ENCODE data around the gene RHBG. TPM values are rescaled to one million over a fixed set of nuclear protein-coding genes. Genes with fewer than 3 reads are reported as not detected.

RHBG gene
- total RNA-seq, 1 donor from 2014 or later = not detected

- Mint-ChIP-seq H3K36me3 (ENCODE audit: low read depth) (no peaks in the 10 kb centered on the region), H3K4me1 (peaks cover 6% of the 10 kb centered on the region), H3K27ac (no peak overlapping the region), H3K4me3 (no peak overlapping the region), H3K9me3 (no peaks in the 10 kb centered on the region), H3K27me3 (peaks cover 17% of the 10 kb centered on the region)
- intact Hi-C loops (cut with micrococcal nuclease) = loop anchor here (1.0 kb wide), 1 partner anchor 295 kb away; no protein-coding TSS in a partner anchor
- ATAC-seq (ENCODE audit: low read depth) (peak; percentile 97), DNase-seq (peak; percentile 46)
- no peak for TF ChIP-seq CTCF (IDR thresholded peaks at IDR 0.05)
- ChIA-PET CTCF (interaction anchor here (0.6 to 7.6 kb wide), 6 partner anchors 24 to 324 kb away, joined by 3 to 223 read pairs (median 3); no protein-coding TSS in a partner anchor), POLR2A (interaction anchor here (1.1 kb wide), 1 partner anchor 118 kb away, joined by 5 read pairs; no protein-coding TSS in a partner anchor)
These were observed 14.0 kb downstream of the RHBG start for GRCh38 chr1:156383023-156383422.

- Mint-ChIP-seq H3K4me1 (peaks cover 5% of the 10 kb centered on the region), H3K27ac (no peak overlapping the region), H3K4me3 (no peak overlapping the region), H3K9me3 (no peaks in the 10 kb centered on the region), H3K36me3 (ENCODE audit: low read depth) (no peaks in the 10 kb centered on the region), H3K27me3 (peaks cover 22% of the 10 kb centered on the region)
- no peak for TF ChIP-seq CTCF (IDR thresholded peaks at IDR 0.05)
- intact Hi-C loops (cut with micrococcal nuclease) = no loop called here
- ChIA-PET CTCF (interaction anchor here (0.9 to 7.6 kb wide), 4 partner anchors 9 to 323 kb away, joined by 3 to 223 read pairs (median 16); no protein-coding TSS in a partner anchor), POLR2A (interaction anchor here (1.1 kb wide), 1 partner anchor 117 kb away, joined by 5 read pairs; no protein-coding TSS in a partner anchor)
- DNase-seq = no peak
- no peak for ATAC-seq (ENCODE audit: low read depth)
These were observed 15.0 kb downstream of the RHBG start for GRCh38 chr1:156384007-156384406.

GRCh38 chr1:156384658-156385057, 15.6 kb downstream of the RHBG start:
- intact Hi-C loops (cut with micrococcal nuclease) = loop anchor here (1.0 to 5.0 kb wide), 3 partner anchors 62 to 238 kb away; no protein-coding TSS in a partner anchor
- H3K36me3 Mint-ChIP-seq (ENCODE audit: low read depth) = no peaks in the 10 kb centered on the region
- no peaks in the 10 kb centered on the region for H3K9me3 Mint-ChIP-seq
- H3K4me1 Mint-ChIP-seq = peaks cover 5% of the 10 kb centered on the region
- peaks cover 28% of the 10 kb centered on the region for H3K27me3 Mint-ChIP-seq
- no peak for ATAC-seq (ENCODE audit: low read depth)
- POLR2A ChIA-PET = no interaction called here
- DNase-seq = no peak
- H3K4me3 Mint-ChIP-seq = no peak overlapping the region
- CTCF ChIA-PET = interaction anchor here (0.9 to 7.6 kb wide), 10 partner anchors 9 to 227 kb away, joined by 3 to 223 read pairs (median 20); no protein-coding TSS in a partner anchor
- no peak overlapping the region for H3K27ac Mint-ChIP-seq
- no peak for TF ChIP-seq CTCF (IDR thresholded peaks at IDR 0.05)

- H3K4me3 Mint-ChIP-seq = no peak overlapping the region
- ChIA-PET POLR2A (interaction anchor here (0.9 to 1.6 kb wide), 6 partner anchors 34 to 223 kb away, joined by 3 to 10 read pairs (median 7); no protein-coding TSS in a partner anchor), CTCF (interaction anchor here (0.6 to 7.6 kb wide), 51 partner anchors 8 to 474 kb away, joined by 3 to 223 read pairs (median 6); partner anchors contain the start of genes GPATCH4, HAPLN2, INSRR and NAXE)
- peaks cover 37% of the 10 kb centered on the region for H3K27me3 Mint-ChIP-seq
- H3K36me3 Mint-ChIP-seq (ENCODE audit: low read depth) = no peaks in the 10 kb centered on the region
- no peak overlapping the region for H3K27ac Mint-ChIP-seq
- H3K4me1 Mint-ChIP-seq = peaks cover 5% of the 10 kb centered on the region
- ATAC-seq (ENCODE audit: low read depth) (peak; percentile 71), DNase-seq (peak; percentile 59)
- intact Hi-C loops (cut with micrococcal nuclease) = loop anchor here (1.0 to 5.0 kb wide), 3 partner anchors 61 to 237 kb away; no protein-coding TSS in a partner anchor
- TF ChIP-seq CTCF (IDR thresholded peaks at IDR 0.05) = no peak
- no peaks in the 10 kb centered on the region for H3K9me3 Mint-ChIP-seq
These were observed 16.6 kb downstream of the RHBG start for GRCh38 chr1:156385534-156386031.
